ENCODE results near the gene ZNF195. TPM values are rescaled to one million over a fixed set of nuclear protein-coding genes. Genes with fewer than 3 reads are reported as not detected.
"Not testable (repeated sequence)": the region's sequence is repeated elsewhere in the genome, so short reads cannot be mapped to it uniquely, and the experiment has no call there.

The ZNF195 gene
- total and polyA plus RNA-seq, 2 donors (not counting 1 experiment from before 2014, with no cell fraction given) = 21.3 to 47.3 TPM

DNA sequence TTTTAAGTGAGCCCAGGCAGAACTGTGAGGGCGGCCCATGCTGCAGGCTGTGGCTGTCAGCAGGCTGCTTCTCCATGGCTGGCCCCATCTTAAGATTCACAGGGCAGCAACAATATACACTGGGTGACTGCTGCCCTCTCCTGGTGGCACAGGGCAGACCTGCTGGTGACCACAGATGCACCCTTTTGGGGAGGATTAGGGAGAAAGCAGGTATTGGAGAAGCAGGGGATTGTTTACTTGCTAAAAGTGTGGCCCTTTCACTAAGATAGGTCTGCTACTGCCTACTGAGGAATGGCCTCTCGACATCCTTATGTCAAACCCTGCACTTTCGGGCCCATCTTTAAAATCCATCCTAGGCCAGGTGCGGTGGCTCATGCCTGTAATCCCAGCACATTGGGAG, 38.1 kb upstream of the ZNF195 start:
- H3K4me3 ChIP-seq (ENCODE audit: control extremely low read depth in 1 of 5, extremely low read depth in 1 of 5, insufficient read depth in 1 of 5, low read depth in 2 of 5, low read length in 4 of 5); H4K20me1 ChIP-seq (ENCODE audit: control insufficient read depth, insufficient read depth, low read length, poor library complexity, severe bottlenecking); ATAC-seq (ENCODE audit: low read depth); H2AFZ ChIP-seq (ENCODE audit: insufficient read depth, low read depth, low read length, poor library complexity, severe bottlenecking); H3K27me3 ChIP-seq (replicated peaks in 1 of 4; ENCODE audit: control extremely low read depth in 1 of 4, control insufficient read depth in 3 of 4, insufficient read depth in 4 of 4, low read length in 3 of 4); H3K36me3 ChIP-seq (replicated peaks in 1 of 2; ENCODE audit: control extremely low read depth in 1 of 2, control insufficient read depth in 1 of 2, extremely low read depth in 1 of 2, insufficient read depth in 2 of 2, low read length in 1 of 2); H3K9me3 Mint-ChIP-seq (ENCODE audit: insufficient read depth); H3K27ac ChIP-seq (ENCODE audit: low read length in 2 of 2); H3K79me2 ChIP-seq (ENCODE audit: control insufficient read depth, insufficient read depth, low read length); H3K4me2 ChIP-seq (replicated peaks; ENCODE audit: low read depth, low read length, poor library complexity, severe bottlenecking); H3K27ac Mint-ChIP-seq; POLR2A ChIA-PET; H3K9me3 ChIP-seq (ENCODE audit: control extremely low read depth in 1 of 3, control insufficient read depth in 2 of 3, insufficient read depth in 1 of 3, low read length in 2 of 3); H3K4me1 ChIP-seq (ENCODE audit: control insufficient read depth in 2 of 2, insufficient read depth in 2 of 2, low read length in 2 of 2); H3K4me1 Mint-ChIP-seq; H3K4me3 Mint-ChIP-seq; H3K27me3 Mint-ChIP-seq; H3K9ac ChIP-seq (ENCODE audit: low read length): not testable (repeated sequence)
- intact Hi-C loops (cut with micrococcal nuclease) = loop anchor here (5.0 kb wide), 1 partner anchor 380 kb away; no protein-coding TSS in a partner anchor
- DNase-seq = peak; percentile 65
- TF ChIP-seq, protein P1, sequence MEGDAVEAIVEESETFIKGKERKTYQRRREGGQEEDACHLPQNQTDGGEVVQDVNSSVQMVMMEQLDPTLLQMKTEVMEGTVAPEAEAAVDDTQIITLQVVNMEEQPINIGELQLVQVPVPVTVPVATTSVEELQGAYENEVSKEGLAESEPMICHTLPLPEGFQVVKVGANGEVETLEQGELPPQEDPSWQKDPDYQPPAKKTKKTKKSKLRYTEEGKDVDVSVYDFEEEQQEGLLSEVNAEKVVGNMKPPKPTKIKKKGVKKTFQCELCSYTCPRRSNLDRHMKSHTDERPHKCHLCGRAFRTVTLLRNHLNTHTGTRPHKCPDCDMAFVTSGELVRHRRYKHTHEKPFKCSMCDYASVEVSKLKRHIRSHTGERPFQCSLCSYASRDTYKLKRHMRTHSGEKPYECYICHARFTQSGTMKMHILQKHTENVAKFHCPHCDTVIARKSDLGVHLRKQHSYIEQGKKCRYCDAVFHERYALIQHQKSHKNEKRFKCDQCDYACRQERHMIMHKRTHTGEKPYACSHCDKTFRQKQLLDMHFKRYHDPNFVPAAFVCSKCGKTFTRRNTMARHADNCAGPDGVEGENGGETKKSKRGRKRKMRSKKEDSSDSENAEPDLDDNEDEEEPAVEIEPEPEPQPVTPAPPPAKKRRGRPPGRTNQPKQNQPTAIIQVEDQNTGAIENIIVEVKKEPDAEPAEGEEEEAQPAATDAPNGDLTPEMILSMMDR (IDR thresholded peaks at IDR 0.05) = peak; percentile 27
- CTCF ChIA-PET = interaction anchor here (0.9 to 1.1 kb wide), 2 partner anchors 40 to 884 kb away, joined by 3 read pairs; no protein-coding TSS in a partner anchor
- 79% methylated on average over 4 of the region's 4 CpGs for WGBS (ENCODE audit: insufficient coverage)

DNA sequence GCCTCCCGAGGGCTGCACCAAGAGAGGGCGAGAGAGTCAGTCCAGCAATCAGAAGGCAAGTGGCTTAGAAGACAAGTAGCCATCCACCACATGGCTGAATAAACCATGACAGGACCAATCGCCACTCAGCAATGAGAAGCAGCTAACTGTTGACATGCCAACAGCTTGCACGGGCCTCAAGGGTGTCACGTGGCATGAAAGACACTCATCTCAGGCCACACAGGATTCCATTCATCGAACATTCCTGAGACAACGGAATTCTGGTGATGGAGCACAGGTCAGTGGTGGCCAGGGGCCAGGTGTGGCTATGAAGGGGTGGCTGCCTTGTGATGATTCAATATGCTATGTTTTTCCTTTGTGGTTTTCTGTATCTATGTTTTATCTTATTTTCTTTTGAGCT, 36.4 kb upstream of the ZNF195 start:
- H3K27me3 Mint-ChIP-seq; H3K4me3 Mint-ChIP-seq; ATAC-seq (ENCODE audit: low read depth); H4K20me1 ChIP-seq (ENCODE audit: control insufficient read depth, insufficient read depth, low read length, poor library complexity, severe bottlenecking); POLR2A ChIA-PET; H3K79me2 ChIP-seq (ENCODE audit: control insufficient read depth, insufficient read depth, low read length); H3K27ac ChIP-seq (ENCODE audit: low read length in 2 of 2); H3K27ac Mint-ChIP-seq; H3K27me3 ChIP-seq (replicated peaks in 1 of 4; ENCODE audit: control extremely low read depth in 1 of 4, control insufficient read depth in 3 of 4, insufficient read depth in 4 of 4, low read length in 3 of 4); H3K9me3 Mint-ChIP-seq (ENCODE audit: insufficient read depth); H3K9ac ChIP-seq (ENCODE audit: low read length); H3K4me1 ChIP-seq (ENCODE audit: control insufficient read depth in 2 of 2, insufficient read depth in 2 of 2, low read length in 2 of 2); H3K4me2 ChIP-seq (replicated peaks; ENCODE audit: low read depth, low read length, poor library complexity, severe bottlenecking); H2AFZ ChIP-seq (ENCODE audit: insufficient read depth, low read depth, low read length, poor library complexity, severe bottlenecking); H3K4me3 ChIP-seq (ENCODE audit: control extremely low read depth in 1 of 5, extremely low read depth in 1 of 5, insufficient read depth in 1 of 5, low read depth in 2 of 5, low read length in 4 of 5); DNase-seq; CTCF ChIA-PET; H3K9me3 ChIP-seq (ENCODE audit: control extremely low read depth in 1 of 3, control insufficient read depth in 2 of 3, insufficient read depth in 1 of 3, low read length in 2 of 3); H3K4me1 Mint-ChIP-seq; H3K36me3 ChIP-seq (replicated peaks in 1 of 2; ENCODE audit: control extremely low read depth in 1 of 2, control insufficient read depth in 1 of 2, extremely low read depth in 1 of 2, insufficient read depth in 2 of 2, low read length in 1 of 2): not testable (repeated sequence)
- intact Hi-C loops (cut with micrococcal nuclease) = loop anchor here (5.0 kb wide), 1 partner anchor 378 kb away; no protein-coding TSS in a partner anchor
- no CpG with 5 or more reads among the region's 7 CpGs for WGBS (ENCODE audit: insufficient coverage)

DNA sequence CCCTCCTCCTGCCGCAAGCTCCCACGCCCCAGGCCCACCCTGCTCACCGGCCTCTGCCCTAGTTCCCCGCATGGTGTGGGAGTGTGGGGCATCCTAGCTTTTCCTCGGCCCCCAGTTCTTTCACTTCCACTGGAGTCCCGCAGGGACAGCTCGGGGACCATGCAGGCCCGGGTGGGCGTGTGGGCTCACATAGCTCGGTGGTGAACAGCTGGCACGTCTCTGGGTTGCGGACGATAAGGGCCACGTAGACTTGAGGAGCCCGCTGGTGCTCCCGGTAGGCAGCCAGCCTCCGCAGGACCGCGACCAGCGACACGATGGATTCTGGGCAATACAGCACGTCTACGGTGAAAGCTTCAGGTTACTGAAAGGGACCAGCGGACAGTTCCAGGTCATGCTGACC, 34.7 kb upstream of the ZNF195 start:
- H3K4me1 Mint-ChIP-seq; H3K9me3 ChIP-seq (ENCODE audit: control extremely low read depth in 1 of 3, control insufficient read depth in 2 of 3, insufficient read depth in 1 of 3, low read length in 2 of 3); H2AFZ ChIP-seq (ENCODE audit: insufficient read depth, low read depth, low read length, poor library complexity, severe bottlenecking); H3K4me2 ChIP-seq (replicated peaks; ENCODE audit: low read depth, low read length, poor library complexity, severe bottlenecking); H3K79me2 ChIP-seq (ENCODE audit: control insufficient read depth, insufficient read depth, low read length); H3K36me3 ChIP-seq (replicated peaks in 1 of 2; ENCODE audit: control extremely low read depth in 1 of 2, control insufficient read depth in 1 of 2, extremely low read depth in 1 of 2, insufficient read depth in 2 of 2, low read length in 1 of 2); H3K4me3 Mint-ChIP-seq; H3K9me3 Mint-ChIP-seq (ENCODE audit: insufficient read depth); H3K27ac ChIP-seq (ENCODE audit: low read length in 2 of 2); H3K9ac ChIP-seq (ENCODE audit: low read length); H3K27ac Mint-ChIP-seq; CTCF ChIA-PET; H4K20me1 ChIP-seq (ENCODE audit: control insufficient read depth, insufficient read depth, low read length, poor library complexity, severe bottlenecking); DNase-seq; ATAC-seq (ENCODE audit: low read depth); H3K27me3 ChIP-seq (replicated peaks in 1 of 4; ENCODE audit: control extremely low read depth in 1 of 4, control insufficient read depth in 3 of 4, insufficient read depth in 4 of 4, low read length in 3 of 4); H3K4me1 ChIP-seq (ENCODE audit: control insufficient read depth in 2 of 2, insufficient read depth in 2 of 2, low read length in 2 of 2); H3K4me3 ChIP-seq (ENCODE audit: control extremely low read depth in 1 of 5, extremely low read depth in 1 of 5, insufficient read depth in 1 of 5, low read depth in 2 of 5, low read length in 4 of 5); H3K27me3 Mint-ChIP-seq; intact Hi-C loops (cut with micrococcal nuclease); POLR2A ChIA-PET: not testable (repeated sequence)
- WGBS (ENCODE audit: insufficient coverage) = 97% methylated on average over 20 of the region's 24 CpGs

All from B cell (primary cell).